A172 (cell line): Measurements from ENCODE around the gene CPLX3. TPM values are rescaled to one million over a fixed set of nuclear protein-coding genes. Genes with fewer than 3 reads are reported as not detected.
"Not testable (repeated sequence)": the region's sequence is repeated elsewhere in the genome, so short reads cannot be mapped to it uniquely, and the experiment has no call there.

ENCODE experiments used
- DNase-seq: peaks from one replicate; pipeline ENCODE4 v3.0.0-alpha.2; 2015; ENCODE audit warnings: low spot score
- total RNA-seq: library from RNA; depleted of rRNA; stranded (reverse); fragments of >200 nt; shearing (Covaris generic); gene quantifications from 2 replicates; pipeline ENCODE4 v1.2.3, GENCODE V29; 2014; rRNA removed

The CPLX3 gene
- total RNA-seq = not detected in 2 replicates

DNA sequence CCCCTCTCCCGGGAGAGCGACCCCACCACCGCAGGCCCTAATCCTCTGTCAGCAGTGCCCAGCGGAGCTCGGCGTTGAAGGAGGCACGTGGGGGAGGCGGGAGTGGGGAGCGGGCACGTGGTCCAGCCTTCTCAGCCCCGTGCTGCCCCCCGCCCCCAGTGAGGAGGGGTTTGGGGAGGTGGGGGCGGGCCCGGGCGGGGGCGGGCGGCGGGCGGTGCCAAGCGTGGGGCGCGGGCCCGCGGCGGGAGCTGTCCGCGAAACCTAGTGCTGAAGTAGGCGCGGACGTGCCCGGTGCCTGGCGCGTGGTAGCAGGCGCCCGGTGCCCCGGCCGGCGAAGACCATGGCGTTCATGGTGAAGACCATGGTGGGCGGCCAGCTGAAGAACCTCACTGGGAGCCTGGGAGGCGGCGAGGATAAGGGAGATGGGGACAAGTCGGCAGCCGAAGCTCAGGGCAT lies at the start of gene CPLX3:
TSS of gene CPLX3 (plus strand) at position 264 of the 456 bp plus-strand sequence. CDS start at position 341, 77 bp downstream.
- no peak for DNase-seq

GRCh38 chr15:74776821-74777768 lies 49.3 kb upstream of the CPLX3 start:
- no peak for DNase-seq

DNA sequence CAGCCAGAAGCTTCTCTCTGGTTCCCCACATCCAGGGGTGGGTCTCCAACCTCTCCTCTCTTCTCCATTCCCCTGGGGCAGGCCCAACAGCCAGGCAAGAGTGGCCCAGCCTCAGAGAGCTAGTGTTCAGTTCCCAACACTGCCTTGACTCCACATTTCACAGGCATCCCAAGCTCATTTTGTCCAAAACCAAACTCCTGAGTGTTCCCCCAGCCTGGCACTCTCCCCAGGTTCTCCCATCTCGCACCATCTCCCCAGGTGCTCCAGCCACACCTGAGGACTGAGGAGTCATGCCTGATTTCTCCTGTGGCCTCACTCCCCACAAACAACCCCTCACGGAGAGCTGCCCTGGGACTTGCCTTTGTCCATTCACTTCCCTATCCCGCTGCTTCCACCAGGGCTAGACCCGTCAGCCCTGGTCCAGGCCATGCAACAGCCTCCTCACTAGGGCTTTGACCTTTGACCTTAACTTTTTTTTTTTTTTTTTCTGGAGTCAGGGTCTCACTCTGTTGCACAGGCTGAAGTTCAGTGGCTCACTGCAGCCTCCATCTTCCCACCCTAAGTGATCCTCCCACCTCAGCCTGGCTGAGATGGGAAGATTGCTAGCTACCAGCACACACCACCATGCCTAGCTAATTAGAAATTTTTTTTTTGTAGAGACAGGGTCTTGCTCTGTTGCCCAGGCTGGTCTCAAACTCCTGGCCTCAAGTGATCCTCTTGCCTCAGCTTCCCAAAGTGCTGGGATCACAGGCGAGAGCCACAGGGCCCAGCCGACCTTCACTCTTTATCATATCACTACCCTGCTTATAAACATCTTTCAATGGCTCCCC lies 48.4 kb upstream of the CPLX3 start:
- DNase-seq = no peak

GRCh38 chr15:74778599-74778970 lies 47.8 kb upstream of the CPLX3 start:
- DNase-seq = no peak

DNA sequence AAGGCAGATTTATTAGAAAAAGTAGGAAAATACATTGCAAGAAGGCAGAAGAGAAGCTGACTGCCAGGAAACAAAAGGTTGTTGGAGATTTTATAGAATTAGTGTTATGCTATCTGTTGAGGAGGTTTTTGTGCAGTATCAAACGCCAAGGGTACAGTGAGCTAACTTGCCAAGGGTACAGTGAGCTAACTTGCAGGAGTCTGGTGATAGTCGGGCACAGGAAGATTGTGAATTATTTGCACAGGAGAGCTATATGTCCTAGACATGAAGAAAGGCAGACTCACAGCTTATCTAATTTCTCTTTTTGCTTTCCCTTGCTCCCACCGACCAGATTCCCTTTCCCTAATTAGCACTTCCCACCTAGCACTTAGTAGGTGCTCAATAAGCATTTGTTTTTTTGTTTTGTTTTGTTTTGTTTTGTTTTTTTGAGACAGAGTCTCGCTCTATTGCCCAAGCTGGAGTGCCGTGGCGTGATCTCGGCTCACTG lies 47.2 kb upstream of the CPLX3 start:
- no peak for DNase-seq

DNA sequence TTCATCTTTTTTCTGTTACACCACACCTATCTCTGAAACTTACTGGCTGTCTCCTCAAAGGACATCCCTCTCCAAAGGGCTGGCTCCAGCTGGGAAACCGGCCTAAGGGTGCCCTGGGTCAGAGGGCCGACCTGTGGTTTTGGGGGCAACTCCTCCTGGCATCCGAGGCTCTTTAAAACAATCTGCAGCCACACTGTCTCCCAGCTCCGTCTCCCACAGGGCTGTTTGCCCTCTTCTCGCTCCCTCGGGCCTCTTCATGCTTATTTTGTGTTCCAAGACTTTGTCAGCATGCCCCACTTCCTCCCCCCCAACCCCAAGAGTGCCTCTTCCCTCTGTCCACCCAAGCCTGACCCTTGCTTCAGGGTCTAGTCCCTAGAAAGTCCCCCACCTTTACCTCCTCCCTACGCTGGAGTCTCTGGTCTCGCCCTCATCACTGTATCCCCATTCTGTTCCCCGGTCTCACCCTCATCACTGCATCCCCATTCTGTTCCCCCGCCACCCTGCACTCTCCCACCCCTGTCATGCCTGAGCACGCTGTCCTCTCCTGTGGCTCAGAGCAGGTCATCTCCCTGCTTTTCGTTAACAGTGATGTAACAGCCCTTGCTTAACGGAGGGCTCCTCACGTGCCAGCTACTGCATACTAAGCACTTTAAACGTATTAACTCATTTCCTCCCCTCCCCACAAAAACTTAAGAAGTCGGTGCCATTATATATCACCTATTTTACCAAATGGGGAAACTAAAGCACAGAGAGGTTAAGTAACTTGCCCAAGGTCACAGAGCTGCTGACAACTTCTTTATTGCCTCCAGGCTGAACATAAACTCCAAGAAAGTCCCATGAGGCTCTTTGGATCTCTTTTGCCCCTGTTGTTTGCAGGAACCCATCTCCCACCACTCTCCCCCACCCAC lies 45.6 kb upstream of the CPLX3 start:
- no peak for DNase-seq

DNA sequence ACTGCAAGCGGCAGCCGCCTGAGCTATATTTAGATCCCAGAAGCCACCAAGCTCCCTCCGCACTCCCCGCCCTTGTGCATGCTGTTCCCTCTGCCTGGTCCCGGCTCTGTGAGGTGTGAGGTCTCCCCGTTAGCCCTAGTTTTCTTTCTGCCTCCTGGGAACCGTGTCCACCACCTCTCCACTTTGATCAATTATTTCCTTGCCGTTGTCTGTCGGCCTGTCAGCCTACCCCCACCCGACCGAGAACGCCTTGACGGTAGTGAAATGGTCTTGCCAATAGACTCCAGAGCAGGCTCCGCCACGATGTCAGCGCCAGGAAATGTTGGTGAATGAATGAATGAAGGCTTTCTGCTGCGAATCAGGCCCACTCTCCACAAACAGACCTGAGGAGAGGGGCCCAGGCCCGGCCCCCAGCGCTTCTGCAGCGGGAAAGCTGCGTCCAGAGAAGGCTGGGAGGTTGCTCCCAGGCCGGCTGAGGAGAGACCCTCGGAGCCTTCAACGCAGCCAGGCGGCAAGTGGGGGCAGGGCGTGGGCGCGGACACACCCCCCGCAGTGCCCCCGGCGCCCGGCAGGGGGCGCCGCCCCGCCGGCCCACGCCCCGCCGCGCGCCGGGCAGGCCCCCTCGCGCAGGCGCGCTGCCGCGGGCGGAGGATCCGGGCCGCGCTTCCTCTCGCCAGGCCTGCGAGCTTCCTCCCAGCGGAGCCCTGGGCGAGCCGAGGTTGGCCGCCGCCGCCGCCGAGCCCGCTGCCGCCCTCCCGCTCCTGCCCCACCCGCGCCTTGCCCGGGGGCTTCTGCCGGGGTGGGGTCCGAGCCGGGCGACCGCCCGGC lies 44.8 kb upstream of the CPLX3 start, which contains the start of gene CSK:
TSS of gene CSK (plus strand) at position 650 of the 828 bp plus-strand sequence. CDS start 16,218 bp downstream, outside the sequence.
- DNase-seq = no peak

DNA sequence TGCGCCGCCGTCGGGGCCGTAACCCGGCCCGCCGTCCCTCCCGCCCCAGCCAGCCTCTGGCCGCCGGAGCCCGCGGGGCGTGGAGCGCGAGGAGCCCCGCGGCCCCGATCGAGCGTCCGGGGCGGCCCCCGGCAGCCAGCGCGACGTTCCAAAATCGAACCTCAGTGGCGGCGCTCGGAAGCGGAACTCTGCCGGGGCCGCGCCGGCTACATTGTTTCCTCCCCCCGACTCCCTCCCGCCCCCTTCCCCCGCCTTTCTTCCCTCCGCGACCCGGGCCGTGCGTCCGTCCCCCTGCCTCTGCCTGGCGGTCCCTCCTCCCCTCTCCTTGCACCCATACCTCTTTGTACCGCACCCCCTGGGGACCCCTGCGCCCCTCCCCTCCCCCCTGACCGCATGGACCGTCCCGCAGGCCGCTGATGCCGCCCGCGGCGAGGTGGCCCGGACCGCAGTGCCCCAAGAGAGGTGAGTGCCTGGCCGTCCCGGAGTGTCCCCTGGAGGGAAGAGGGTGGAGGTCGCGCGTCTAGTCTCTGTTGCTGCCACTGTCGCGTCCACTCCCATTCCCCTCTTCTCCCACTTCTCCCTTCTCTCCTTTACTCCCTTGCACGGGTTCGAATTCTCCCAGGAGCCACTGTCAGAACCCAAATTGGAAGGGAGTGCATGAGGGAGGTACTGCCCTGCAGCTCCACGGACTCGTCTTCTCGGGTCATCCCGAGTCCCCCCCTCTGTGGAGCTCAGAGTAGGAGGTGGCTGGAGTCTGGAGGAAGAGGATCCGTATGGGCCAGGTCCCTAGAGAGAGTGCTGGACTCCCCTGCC lies 44.0 kb upstream of the CPLX3 start:
- no peak for DNase-seq

DNA sequence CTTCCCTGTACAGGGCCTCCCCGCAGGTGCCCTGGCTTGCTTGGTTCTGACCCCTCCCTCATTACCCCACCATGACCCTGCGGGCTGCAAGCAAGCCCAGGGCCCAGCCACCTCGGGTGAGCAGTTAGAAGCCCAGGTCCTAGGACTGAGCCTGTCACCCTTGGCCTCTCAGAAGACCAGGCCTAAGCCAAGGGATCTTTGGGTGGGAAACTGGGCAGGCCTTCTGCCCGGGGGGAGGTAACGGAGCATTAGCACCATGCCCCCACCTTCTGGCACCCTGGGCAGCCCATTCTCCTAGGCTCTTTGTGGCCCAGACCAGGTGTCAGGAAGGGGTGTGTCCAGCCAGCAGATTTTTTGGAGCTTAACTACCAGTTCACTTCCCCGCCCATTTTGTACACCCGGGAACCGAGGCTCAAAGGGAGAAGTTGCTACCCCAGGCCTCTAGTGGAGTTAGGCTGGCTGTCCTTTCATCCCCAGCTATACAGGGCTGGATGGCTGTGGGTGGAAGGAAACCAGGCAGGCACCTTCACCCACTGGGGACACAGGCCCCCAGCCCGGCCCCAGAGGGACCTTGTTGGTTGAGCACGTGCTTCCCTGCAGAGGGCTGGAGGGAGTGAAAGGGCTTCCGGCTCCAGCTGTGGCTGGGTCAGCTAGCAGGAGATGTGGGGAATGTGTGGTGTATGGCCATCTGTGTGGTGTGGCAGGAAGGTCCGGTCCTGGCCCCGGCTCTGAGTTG lies 43.2 kb upstream of the CPLX3 start:
- DNase-seq = no peak

- DNase-seq = no peak
Observed at GRCh38 chr15:74783808-74784175, 42.6 kb upstream of the CPLX3 start.

- DNase-seq = no peak
Observed at GRCh38 chr15:74784426-74785193, 41.8 kb upstream of the CPLX3 start.

GRCh38 chr15:74785194-74786032 lies 41.0 kb upstream of the CPLX3 start:
- no peak for DNase-seq

GRCh38 chr15:74786081-74786480 lies 40.3 kb upstream of the CPLX3 start:
- not testable (repeated sequence) for DNase-seq

- DNase-seq = no peak
Observed at GRCh38 chr15:74786551-74787165, 39.8 kb upstream of the CPLX3 start.

- peak; percentile 43 for DNase-seq
Observed at GRCh38 chr15:74787251-74788041, 39.0 kb upstream of the CPLX3 start.
